ENCODE results near the gene SLC9C1.

Gene SLC9C1

DNA sequence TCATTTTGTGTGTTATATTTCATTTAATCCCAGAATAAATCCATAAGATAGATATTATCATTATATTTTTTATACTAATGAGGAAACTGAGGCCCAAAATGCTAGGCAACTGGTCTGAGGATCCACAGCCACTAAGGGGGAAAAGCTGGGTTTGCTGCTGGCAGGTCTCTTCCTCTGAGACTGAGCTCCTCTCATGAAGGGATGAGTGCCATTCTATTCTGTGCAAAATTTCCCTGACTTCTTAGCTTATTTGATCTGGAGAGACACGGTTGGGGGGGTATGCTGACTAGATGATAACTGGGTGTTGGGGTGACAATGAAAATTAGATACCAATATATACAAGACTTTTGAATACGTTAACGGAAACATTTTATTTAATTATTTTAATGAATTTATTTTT is 162.9 kb downstream of the SLC9C1 start:
- DNase-seq (ENCODE audit: low spot score), result no peak
- in situ Hi-C loops (cut with MboI; ENCODE audit: low sequenced_read_pairs, unreplicated experiment), result loop anchor here (25.0 kb wide), 1 partner anchor 856 kb away; the partner anchor contains the start of genes CD200R1 and GTPBP8
- TF ChIP-seq CTCF (IDR thresholded peaks at IDR 0.05; ENCODE audit: borderline replicate concordance, control extremely low read depth, extremely low read depth, insufficient read depth, missing control alignments), result no peak

DNA sequence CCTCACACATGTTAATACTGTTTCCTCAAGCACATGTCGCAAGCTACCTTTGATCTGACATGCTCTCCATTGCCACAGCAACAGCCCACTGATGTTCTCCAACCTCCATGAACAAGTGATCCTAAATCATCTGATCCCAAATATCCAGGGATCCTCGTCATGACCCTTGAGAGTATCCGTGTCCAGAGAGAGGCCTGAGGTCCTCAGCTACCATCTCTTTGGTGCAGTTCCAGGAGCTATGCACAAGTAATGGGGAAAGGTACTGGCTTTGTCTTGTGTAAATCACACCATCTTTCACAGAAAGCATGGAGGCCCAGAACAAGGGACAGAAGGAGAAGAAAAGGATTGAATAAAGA is 163.4 kb downstream of the SLC9C1 start:
- DNase-seq (ENCODE audit: low spot score), result no peak
- in situ Hi-C loops (cut with MboI; ENCODE audit: low sequenced_read_pairs, unreplicated experiment), result loop anchor here (25.0 kb wide), 1 partner anchor 857 kb away; the partner anchor contains the start of genes CD200R1 and GTPBP8
- TF ChIP-seq CTCF (IDR thresholded peaks at IDR 0.05; ENCODE audit: borderline replicate concordance, control extremely low read depth, extremely low read depth, insufficient read depth, missing control alignments), result no peak

DNA sequence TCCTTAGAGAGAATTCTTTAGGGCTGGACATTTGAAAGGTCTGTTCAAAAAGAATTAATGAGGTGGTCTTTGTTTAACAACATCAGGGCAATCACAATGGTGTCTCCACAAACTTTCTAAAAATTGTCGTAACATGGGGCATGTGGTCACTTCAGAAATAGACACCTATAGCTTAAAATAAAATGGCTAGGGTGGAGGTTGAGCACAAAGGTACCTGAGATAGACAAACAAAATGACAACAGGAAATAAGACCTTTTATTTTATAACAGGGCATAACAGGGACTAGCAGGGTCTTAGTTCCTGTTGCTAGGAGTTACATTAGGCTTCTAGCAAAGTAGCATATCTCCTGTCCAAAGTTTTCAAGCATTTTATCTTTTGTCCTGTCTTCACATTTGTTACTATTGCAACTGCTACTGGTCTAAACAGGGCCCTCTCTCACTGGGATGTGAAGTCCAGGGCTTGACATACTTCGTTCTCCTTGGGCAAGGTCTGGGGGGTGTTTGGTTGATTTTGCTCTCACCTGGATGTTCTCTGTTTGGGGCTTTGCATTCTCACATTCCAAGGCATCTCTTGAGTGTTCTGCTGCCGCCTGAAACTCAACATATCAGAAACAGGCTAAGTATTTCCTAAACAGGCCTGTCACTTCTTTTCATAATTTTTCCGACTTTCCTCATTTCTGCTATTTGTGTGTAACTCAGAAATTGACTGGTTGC is 163.9 kb downstream of the SLC9C1 start:
- in situ Hi-C loops (cut with MboI; ENCODE audit: low sequenced_read_pairs, unreplicated experiment), result loop anchor here (25.0 kb wide), 1 partner anchor 857 kb away; the partner anchor contains the start of genes CD200R1 and GTPBP8
- DNase-seq (ENCODE audit: low spot score), result no peak
- no peak for TF ChIP-seq CTCF (IDR thresholded peaks at IDR 0.05; ENCODE audit: borderline replicate concordance, control extremely low read depth, extremely low read depth, insufficient read depth, missing control alignments)

DNA sequence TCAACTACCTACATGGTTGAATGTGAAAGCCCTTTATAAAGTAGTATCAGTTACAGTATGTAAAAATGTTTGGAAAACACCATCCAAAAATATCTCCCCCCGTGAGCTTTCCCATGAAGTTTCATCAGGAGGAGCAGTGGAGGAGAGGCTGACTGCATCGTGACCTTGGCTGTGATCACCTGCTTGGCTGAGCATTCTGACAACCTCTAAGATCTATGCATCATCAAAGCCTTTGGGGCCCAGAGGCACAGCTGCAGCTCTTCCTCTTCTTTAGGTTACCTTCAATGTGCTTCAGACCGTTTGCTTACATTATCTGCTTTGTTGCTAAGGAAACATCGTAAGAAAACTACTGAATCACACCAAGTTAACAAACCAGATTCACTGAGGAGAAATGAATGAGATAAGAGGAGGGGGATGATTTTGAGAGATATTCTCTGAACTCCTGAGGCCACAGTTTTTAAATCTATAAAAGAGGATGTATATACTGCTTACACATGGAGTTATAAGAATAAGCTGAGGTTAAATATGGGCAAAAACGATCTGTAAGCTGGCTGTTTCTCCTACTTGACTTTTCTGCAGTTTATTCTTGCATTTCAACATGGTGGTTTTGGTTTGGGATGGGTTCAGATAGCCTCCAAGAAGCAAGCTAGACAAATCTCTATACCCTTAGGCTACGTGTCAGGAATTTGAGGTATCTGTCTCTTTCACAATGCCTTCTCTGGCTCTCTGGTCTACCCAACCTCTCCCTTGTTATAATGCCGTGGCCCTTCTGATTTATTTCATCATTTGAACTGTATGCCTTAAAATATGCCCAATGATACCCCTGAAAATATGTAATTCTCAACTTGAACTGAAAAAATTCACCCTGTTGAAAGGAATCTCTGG is 164.9 kb downstream of the SLC9C1 start:
- no peak for TF ChIP-seq CTCF (IDR thresholded peaks at IDR 0.05; ENCODE audit: borderline replicate concordance, control extremely low read depth, extremely low read depth, insufficient read depth, missing control alignments)
- in situ Hi-C loops (cut with MboI; ENCODE audit: low sequenced_read_pairs, unreplicated experiment), result loop anchor here (25.0 kb wide), 1 partner anchor 858 kb away; the partner anchor contains the start of genes CD200R1 and GTPBP8
- DNase-seq (ENCODE audit: low spot score), result no peak

DNA sequence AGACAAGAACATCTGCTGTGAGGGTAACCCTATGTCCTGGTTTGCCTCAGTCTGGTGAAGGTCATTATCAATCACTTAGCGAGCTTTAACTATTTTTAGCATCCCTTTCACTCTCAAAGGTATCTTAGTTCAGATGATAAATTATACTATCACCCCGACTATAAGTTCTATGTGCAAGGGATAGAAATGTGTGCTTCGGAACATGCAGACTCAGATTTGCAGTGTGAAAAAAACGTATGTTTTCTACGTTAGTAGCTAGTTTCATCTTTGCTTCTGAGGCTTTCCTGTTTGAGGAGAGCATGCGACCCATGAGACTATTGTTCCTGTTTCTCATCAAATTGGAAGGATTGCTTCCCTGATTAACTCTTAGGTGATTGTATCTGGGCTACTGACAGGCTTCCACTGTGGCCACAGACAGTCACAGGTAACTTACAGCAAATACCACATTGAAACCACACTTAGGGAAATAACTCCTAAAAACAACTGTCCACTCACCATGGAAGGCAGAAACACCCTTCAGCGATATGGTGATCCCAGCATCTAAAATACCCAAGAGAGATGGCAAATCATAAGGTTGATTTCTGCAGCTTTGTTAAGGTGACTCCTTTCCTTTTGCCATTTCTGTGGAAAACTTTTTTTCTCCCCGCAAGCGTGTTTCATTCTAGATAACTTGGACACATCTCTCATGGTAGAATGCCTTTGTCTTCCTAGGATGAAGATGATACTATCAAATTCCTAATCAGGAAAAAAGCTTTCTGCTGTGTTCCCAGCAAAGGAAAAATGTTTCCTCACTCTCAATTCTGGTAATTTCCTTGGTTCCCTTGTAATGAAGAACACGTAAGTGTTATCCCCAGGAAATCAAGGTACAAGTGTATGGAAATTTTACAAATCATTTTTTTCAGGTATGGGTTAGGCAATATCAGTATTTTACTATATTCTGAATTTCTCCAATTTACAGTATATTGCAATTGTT is 166.2 kb downstream of the SLC9C1 start:
- TF ChIP-seq CTCF (IDR thresholded peaks at IDR 0.05; ENCODE audit: borderline replicate concordance, control extremely low read depth, extremely low read depth, insufficient read depth, missing control alignments), result no peak
- in situ Hi-C loops (cut with MboI; ENCODE audit: low sequenced_read_pairs, unreplicated experiment), result loop anchor here (25.0 kb wide), 1 partner anchor 859 kb away; the partner anchor contains the start of genes CD200R1 and GTPBP8
- no peak for DNase-seq (ENCODE audit: low spot score)
